HG03571 (cell line): ENCODE data around the gene BTG1.

Experiments
- ATAC-seq: cut with Tn5 transposase; IDR thresholded peaks from one replicate; pipeline ENCODE4 v1.9.1; 2021; ENCODE audit not compliant: unreplicated experiment

Gene BTG1

DNA sequence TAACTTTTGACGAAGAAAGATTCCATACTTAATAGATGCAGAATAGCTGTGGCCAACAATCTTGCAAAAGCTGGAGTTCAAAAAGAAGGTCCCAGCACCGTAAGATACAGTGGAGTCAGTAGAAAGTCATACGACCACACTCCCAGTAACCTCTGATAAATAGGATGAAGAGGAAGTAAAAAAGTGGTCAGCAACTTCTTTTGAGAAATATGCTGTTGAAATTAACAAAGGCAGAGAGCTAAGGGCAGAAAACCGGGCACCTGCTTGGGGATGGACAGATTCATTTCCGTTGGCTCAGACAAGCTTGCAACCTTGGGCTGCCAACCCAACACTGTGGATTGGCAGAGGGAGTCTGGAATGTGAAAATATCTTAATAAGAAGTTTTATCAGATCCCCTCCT is 40.0 kb downstream of the BTG1 start:
- no peak for ATAC-seq

DNA sequence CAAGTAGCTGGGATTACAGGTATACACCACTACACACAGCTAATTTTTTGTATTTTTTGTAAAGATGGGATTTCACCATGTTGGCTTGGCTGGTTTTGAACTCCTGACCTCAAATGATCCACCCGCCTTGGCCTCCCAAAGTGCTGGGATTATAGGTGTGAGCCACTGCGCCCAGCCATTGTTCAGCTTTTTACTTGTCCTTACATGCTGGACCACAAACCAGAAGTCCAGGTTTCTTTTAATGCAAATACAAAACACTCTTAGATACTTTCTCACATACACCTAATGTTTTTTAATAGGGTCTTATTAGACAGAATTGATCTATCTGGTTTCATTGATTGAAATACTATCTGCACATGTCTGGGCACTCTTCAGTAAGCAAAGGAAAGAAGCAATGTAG is 40.5 kb downstream of the BTG1 start:
- no peak for ATAC-seq

DNA sequence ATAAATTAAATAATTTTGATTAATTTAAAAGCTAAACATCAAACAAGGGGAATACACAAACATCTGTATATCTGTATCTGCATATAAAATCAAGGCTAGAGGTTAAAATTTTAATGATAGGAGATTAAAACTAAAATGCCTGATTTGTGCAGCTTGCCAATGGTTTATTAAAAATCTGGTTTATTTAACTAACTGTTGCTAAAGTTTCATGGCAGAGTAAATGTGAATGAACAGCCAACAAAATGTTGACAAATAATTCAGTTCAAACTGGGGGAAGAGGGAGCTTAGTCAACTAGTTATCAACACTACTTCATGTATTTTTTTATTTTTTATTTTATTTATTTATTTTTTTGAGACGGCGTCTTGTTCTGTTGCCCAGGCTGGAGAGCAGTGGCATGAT is 43.0 kb downstream of the BTG1 start:
- ATAC-seq = no peak

DNA sequence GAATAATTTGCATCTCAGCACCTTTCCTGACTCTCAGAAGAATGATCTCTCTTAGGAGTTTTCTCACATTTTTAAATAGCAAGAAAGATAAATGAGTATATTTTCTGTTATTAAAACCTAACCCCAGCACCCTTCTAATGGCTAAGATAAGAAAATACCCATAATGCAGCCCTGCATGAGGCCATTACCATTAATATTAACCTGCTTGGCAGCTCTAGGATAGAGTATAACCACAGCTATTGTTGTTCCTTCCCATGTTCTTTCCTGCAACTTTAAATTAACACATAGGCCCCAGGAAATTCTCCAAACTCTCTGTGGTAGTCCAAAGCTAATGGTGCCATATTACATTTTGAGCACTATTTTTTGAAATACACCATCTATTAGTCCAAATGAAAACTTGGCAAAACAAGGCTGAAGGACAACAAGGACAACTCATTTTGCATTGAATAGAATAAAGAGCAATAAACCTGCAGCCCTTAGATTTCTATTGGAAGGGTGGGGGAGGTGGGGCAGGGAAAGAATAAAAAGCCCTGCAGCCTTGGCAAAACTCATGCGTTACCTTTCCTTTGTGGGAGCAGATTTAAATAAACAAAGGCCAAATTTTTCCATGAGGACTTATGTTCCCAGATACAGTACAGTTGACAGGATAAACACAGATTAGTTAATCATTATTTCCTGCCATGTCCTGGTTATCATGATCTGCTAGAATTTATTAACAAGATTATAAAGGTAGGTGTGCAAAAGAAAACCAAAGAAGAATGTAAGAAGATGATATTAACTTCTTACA is 46.9 kb downstream of the BTG1 start:
- no peak for ATAC-seq

DNA sequence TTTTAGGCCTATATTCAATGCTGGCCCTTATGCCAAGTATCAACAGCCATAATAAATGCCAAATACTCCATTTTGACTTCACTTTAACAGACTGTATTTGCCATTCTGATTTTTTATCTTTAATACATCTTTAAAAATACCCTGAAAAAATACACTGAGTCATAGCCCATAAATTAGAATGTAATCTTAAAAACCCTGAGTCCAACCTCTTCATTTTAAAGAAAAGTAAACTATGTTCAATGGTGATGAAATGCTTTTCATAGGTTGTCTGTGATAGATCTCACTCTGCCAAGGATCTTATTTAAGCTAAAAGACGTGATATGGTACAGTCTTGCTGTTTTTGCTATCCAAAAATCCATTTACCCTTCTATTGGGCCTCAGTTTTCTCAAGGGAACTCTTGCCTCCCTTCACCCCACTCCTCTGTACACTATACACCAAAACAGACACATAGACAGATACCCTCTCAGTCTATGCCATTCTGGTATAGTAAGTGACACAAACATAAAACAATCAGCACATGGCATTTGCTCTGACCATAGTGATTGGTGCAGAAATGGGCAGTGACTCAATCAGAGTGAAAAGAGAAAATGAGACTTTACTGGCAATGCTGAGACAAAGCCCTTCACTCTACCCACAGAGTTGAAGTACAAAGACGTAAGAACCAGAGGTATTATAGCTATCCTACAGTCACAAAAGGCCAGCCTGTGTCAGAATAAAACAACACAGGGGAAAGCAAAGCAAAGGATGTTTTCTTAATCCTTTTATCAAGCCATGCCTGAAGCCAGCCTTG is 49.1 kb downstream of the BTG1 start:
- ATAC-seq = no peak

DNA sequence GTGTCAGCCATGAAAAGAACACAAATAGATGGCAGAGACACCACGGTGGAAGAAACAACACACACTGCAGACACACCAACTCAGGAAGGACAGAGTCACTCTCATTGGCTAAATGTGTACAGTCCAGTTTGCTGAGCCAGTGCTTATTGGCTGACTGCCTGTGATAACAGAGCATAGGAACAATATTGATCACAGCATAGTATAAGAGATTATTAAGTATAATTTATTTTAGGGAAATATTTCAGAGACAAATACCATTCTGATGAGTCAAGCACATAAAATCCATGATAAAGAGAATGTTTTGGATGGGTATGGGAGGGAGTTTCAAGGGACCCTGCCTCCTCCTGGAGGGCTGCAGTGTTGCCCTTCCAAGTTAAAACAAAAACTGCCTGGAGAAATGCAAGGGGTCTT is 50.9 kb downstream of the BTG1 start:
- peak; percentile 27 for ATAC-seq

DNA sequence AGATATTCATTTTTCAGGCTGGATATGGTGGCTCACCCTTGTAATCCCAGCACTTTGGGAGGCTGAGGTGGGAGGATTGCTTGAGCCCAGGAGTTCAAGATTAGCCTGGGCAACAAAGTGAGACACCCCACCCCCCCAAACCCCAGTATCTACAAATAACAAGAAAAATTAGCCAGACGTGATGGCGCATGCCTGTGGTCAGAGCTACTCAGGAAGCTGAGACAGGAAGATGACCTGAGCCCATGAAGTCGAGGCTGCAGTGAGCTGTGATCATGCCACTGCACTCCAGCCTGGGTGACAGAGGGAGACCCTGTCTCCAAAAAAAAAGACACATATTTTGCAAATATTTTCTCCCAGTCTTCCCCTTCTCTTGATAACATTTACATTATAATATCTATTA is 51.3 kb downstream of the BTG1 start:
- ATAC-seq = peak; percentile 84
